ENCODE data around the gene HNRNPA2B1. TPM values are rescaled to one million over a fixed set of nuclear protein-coding genes. Genes with fewer than 3 reads are reported as not detected.

The HNRNPA2B1 gene
- total and polyA plus RNA-seq, 2 of the 8 experiments (the other 6 are each of a cell fraction or from before 2014, with no cell fraction given), result 276 to 1,255 TPM

DNA sequence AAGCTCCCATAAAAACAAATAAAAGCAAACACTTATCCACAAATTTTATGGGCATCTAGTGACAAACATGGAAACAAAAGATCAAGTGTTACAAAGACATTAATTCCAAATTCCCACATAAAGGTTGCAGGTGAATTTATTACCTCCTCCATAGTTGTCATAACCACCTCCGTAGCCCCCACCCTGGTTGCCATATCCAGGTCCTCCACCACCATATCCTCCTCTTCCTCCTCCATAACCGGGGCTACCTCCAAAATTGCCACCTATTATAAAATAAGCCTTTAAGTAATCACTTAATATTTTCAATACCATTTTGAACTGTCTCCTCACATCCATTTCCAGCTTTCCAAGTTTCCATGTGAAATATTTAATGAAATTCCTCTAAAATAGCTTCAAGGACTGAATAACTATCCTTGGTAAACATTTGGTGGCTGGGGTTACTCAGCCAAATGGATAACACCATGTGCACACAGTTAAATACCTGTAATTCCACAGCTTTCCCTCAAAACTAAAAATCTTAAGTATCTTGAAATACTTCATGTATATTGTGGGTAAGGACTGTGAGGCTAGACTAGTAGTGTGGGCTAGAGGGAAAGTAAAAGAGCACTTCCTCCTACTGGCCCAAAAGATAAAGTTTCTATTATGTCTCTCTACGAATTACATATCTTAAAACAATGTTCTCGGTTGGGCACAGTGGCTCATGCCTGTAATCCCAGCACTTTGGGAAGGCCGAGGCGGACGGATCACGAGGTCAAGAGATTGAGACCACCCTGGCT, 6.9 kb downstream of the HNRNPA2B1 start (continued):
- TF ChIP-seq CHD7 (IDR thresholded peaks at IDR 0.05; ENCODE audit: insufficient replicate concordance, low read length), result no peak

Data from H1 (cell line).